Effector CD8-positive, alpha-beta T cell (primary cell): ENCODE results near the gene TOX3.

Source experiments
- DNase-seq: peaks from one replicate; lab custom pipeline; 2025; lab: John Stamatoyannopoulos, UW
- total RNA-seq, 4 experiments: gene quantifications; one replicate each; lab custom pipeline; 2026; lab: John Stamatoyannopoulos, UW

Gene TOX3
- 0 to 0.36 (median 0.04) reads per million in 4 experiments for total RNA-seq

GRCh38 chr16:52547004-52547833 lies at the start of gene TOX3:
TOX3 (minus strand) TSS chr16:52547143; CDS start chr16:52546723, 420 bp downstream.
- DNase-seq, result no peak

DNA sequence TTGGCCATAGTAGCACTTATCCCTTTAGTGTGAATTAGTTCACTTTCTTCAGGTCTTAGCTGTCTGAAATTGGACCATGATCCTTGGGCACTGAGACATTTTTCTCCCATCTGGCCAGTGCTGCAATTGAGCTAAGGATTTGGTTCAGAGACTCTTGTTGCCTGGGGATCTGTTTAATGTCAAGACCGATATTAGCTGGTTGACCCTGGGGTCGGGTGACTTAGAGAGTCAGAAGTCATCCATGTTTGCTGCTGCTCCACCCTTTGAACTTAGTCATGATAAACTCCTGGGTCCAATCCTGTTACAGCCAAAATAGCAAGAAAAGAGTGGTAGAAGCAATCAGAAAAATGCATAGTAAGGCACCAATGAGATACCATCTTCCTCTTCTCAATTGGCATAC lies 45.8 kb upstream of the TOX3 start:
- DNase-seq, result no peak

GRCh38 chr16:52591934-52592592 lies 45.1 kb upstream of the TOX3 start:
- DNase-seq, result no peak

DNA sequence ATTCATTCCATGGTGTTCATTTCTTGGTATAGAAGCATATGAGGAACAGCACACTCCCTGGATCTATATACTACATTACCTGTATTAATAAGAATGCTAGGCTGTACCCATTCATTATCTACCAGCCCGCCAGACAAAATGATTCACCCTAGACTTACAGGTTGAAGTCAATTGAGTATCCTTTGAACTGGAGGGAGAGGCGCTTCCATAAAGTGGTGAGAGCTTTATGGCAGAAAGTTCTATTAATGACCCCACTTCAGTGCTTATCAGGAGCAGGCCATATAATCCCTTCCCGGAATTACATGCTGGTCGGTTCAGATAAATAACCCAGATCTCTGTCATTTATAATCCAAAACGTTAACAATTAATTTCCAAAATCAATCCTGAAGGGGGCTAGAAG lies 44.5 kb upstream of the TOX3 start:
- DNase-seq, result no peak

DNA sequence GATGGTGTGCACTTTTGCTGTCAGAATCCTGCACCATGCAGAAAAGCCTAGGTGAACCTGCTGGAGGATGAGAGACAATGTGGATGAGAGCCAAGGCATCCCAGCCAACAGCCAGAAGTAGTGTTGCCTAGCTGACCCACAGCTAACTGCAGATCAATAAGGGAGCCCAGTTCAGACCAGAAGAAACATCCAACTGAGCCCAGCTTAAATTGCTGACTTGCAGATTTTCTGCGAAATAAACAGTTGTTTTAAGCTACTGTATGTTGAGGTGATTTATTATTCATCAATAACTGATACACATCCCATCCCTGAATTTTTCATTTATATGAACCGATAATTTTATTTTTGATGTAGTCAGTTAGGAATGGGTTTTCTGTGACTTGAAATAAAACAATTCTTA lies 39.2 kb upstream of the TOX3 start:
- no peak for DNase-seq

- no peak for DNase-seq
Observed at GRCh38 chr16:52584354-52585320, 37.7 kb upstream of the TOX3 start.

DNA sequence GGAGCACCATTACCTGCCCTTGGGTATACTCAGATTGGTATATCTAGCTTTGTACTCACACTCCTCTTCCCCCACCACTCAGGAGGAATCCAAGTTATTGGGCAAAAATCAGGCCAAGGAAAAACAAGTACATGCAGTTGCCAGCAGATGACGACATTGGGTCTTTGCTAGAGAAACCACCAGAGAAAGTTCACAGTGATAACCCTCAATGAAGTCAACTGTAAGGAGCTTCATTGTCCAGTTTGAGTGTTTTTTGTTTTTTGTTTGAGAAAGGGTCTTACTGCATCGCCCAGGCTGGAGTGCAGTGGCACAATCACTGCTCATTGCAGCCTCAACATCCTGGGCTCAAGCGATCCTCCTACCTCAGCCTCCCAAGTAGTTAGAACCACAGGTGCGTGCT lies 34.6 kb upstream of the TOX3 start:
- DNase-seq, result no peak

- no peak for DNase-seq
Observed at GRCh38 chr16:52580488-52580887, 33.5 kb upstream of the TOX3 start.

DNA sequence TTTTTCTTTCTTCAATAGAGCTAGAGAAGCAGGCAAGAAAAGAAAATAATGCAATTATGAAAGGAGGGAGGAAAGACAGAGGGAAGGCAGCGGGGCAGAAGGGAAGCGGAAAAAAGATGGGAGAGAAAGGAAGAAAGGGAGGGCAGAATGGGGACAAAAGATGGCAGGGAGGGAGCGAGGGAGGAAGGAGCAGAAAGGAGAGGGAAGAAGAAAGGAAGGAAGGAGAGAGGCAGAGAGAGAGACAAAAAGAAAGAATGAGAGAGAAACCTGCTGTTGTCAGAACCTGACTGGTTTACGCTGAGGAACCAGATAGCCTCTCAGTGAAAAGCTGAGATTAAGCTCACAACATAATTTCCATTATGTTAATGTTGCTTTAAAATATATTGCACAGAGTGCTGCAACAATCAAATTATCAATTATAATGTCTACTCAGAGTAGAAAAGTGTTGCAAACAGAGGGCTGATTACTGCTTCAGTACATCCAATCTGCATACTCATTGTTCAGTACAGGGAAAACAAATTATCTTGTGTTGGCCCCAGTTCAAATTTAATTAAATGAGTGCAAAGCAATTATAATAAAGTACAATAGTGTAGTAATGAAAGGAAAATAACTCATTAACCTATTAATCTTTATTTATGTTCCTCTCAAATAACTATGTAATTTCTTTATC lies 32.0 kb upstream of the TOX3 start:
- no peak for DNase-seq

- no peak for DNase-seq
Observed at GRCh38 chr16:52578007-52578828, 31.3 kb upstream of the TOX3 start.

DNA sequence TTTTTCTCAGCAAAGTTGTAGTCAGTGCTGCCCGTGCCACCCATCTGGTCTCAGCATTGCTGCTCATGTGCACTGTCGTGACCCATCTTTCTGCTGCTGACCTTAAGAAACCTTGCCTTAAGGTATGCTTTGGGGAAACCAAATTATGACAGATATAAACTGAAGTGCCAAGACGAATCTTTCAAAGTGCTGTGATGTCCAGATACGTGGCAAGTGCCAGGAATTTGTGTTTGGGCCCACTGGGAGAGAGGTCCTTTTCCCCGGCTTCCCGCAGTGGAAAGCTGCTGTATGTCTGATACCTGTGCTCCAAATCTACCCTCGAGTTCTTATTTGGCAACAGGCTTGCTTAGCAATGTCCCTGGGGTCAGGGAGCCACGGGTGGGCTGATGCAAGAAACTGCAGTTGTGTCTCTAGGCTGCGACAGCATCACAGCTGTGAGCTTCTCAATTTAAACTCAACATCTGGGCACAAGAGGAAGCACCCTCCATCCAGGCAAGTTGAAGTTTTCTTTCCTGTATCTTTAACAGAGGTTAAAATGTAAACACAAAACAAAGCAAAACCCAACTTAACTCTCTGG lies 30.3 kb upstream of the TOX3 start:
- no peak for DNase-seq

DNA sequence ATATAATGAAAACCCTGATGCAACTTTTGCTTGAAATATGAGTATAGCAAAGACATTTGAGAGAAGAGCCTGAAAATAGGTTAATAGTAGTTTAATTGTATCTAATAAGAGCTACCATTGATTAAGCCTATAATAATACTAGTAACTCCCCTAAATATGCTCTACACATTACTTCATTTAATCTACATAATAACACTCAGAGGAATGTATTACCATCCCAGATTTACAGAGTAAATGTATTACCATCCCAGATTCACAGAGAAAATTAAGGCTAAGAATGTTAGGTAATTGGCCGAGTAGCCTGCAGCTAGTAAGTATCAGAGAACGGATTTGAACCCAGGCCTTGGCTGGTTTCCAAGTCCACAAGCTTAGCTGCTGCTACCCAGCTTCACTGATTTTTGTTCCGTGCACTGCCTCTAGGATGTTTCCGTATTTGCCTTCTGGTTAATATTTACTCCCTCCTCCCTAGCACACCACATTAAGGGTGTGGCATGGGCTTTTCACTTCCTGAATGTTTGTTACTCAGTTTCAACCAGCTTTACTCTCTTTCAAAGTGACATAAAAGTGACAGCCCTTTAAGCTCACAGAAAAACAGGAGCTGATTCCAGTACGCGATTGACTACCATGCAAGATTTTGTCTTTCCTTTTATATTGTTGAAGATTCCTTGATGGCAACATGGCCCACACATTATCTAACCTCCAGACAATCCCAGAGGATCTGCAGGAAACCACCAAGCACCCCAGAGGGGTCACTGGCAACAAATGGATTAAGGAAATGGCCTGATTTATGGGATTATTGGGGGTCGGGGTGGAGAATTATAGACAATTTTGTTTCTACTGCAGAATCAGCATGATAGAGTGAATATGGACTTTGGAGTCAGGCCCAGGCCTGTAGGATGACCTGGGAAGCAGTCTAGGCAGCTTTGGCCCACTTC lies 26.7 kb upstream of the TOX3 start:
- DNase-seq, result no peak

GRCh38 chr16:52572656-52573055 lies 25.7 kb upstream of the TOX3 start:
- no peak for DNase-seq

DNA sequence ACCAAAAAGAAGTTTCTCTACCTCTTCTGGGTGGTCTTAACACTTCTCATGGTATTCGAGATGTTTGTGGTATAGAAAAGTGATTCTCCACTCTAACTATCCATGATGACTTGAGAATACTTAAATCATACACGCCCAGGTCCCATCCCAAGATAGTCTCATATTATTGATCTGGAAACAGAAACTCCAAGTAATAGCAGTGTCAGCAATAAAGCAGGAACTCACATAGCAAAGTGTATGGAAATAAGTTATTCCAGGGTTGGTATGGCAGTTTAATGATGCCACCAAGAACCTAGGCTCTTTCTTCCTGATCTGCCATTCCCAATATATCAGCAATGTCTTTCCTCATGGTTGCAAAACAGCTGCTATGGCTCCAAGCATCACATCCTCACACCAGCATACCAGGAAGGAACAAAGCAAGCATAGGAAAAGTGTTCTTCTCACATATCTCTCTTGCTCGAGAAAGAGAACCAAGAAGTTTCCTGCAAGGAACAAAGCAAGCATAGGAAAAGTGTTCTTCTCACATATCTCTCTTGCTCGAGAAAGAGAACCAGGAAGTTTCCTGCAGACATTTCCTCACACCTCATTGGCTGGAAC lies 23.6 kb upstream of the TOX3 start:
- no peak for DNase-seq

- DNase-seq, result no peak
Observed at GRCh38 chr16:52569701-52570100, 22.8 kb upstream of the TOX3 start.

DNA sequence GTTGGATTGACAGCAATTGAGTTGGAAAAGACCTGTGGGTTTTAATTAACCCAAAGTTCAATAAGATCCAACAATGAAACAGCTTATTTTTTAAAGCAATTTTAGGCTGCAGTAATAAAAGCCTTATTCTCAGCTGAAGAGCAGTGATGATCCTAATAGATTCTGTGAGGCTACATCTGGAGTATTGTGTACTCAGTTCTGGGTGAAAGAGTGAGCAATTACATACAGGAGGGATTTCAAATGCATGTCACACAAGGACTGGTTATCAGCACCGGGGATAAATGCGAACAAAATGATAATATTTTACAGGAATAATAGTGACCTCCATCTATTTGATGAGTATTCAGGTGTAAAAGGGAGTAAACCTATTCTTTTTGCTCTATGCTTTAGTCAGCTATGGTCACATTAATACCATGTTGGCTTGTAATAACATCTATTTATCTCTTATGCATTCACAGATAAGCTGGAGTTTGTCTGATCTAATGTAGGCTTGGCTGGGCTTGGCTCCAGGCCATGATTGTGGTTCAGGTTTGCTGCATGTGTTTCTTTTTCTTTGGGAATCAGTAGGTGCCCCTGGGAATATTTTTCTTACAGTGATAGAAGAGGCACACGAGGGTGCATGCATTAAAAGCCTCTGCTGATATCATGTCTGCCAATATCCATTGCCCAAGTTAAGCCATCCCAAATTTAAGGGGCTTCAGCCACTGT lies 22.2 kb upstream of the TOX3 start:
- no peak for DNase-seq

DNA sequence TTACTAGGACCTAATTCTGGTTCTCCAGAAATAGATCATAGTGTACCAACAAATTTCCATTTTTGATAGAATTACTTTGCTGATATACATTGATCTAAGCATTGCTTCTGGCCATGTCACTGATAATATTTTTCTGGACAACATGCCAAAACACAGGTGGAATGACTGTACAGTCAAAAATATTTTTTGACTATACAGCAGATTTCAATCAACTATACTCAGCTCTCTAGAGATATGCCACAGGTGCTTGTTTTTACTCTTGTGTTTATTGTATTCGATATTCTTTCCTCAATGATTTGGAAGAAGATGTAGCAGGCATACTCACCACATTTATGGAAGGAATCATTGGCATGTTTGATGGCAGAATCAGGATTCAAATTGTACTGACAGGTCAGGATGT lies 21.6 kb upstream of the TOX3 start:
- no peak for DNase-seq

- DNase-seq, result no peak
Observed at GRCh38 chr16:52567193-52567592, 20.2 kb upstream of the TOX3 start.
